HG02943 (cell line): ENCODE data around the gene HEXIM2.
"Not testable (repeated sequence)": the region's sequence is repeated elsewhere in the genome, so short reads cannot be mapped to it uniquely, and the experiment has no call there.

Experiments
- ATAC-seq: cut with Tn5 transposase; IDR thresholded peaks from one replicate; pipeline ENCODE4 v1.9.1; 2021; ENCODE audit warnings: mild to moderate bottlenecking, low read depth, moderate library complexity; ENCODE audit not compliant: unreplicated experiment

Gene HEXIM2

GRCh38 chr17:45161288-45162024 lies at the start of gene HEXIM2:
Gene HEXIM2, plus strand, starts transcription at chr17:45161875. Its CDS starts 919 bp downstream, at chr17:45162794.
- ATAC-seq = peak; percentile 86

GRCh38 chr17:45112559-45113423 lies 48.9 kb upstream of the HEXIM2 start:
- no peak for ATAC-seq

GRCh38 chr17:45113424-45113754 lies 48.3 kb upstream of the HEXIM2 start:
- no peak for ATAC-seq

GRCh38 chr17:45114117-45114932 lies 47.4 kb upstream of the HEXIM2 start:
- no peak for ATAC-seq

- ATAC-seq = no peak
Observed at GRCh38 chr17:45115015-45115625, 46.6 kb upstream of the HEXIM2 start.

- no peak for ATAC-seq
Observed at GRCh38 chr17:45115871-45116270, 45.8 kb upstream of the HEXIM2 start.

- no peak for ATAC-seq
Observed at GRCh38 chr17:45116434-45117016, 45.1 kb upstream of the HEXIM2 start.

- ATAC-seq = no peak
Observed at GRCh38 chr17:45117334-45117733, 44.3 kb upstream of the HEXIM2 start.

- ATAC-seq = no peak
Observed at GRCh38 chr17:45117848-45118646, 43.6 kb upstream of the HEXIM2 start.

GRCh38 chr17:45118691-45119090 lies 43.0 kb upstream of the HEXIM2 start:
- no peak for ATAC-seq

- ATAC-seq = no peak
Observed at GRCh38 chr17:45119964-45120363, 41.7 kb upstream of the HEXIM2 start.

GRCh38 chr17:45120558-45120957 lies 41.1 kb upstream of the HEXIM2 start:
- no peak for ATAC-seq

- ATAC-seq = no peak
Observed at GRCh38 chr17:45121055-45121454, 40.6 kb upstream of the HEXIM2 start.

GRCh38 chr17:45123076-45123770 lies 38.5 kb upstream of the HEXIM2 start:
- no peak for ATAC-seq

- ATAC-seq = no peak
Observed at GRCh38 chr17:45123930-45124796, 37.5 kb upstream of the HEXIM2 start.

GRCh38 chr17:45124797-45125122 lies 36.9 kb upstream of the HEXIM2 start:
- not testable (repeated sequence) for ATAC-seq

- no peak for ATAC-seq
Observed at GRCh38 chr17:45125509-45125908, 36.2 kb upstream of the HEXIM2 start.

- ATAC-seq = no peak
Observed at GRCh38 chr17:45127207-45127547, 34.5 kb upstream of the HEXIM2 start.
